Measurements from ENCODE around the gene SLC38A6. TPM values are rescaled to one million over a fixed set of nuclear protein-coding genes. Genes with fewer than 3 reads are reported as not detected.
A peak's percentile ranks its signal among the peaks of the same experiment; 100 is the strongest.

The SLC38A6 gene
- total RNA-seq, 4 donors from 2014 or later, result 2.3 to 57.5 (median 34.8) TPM

DNA sequence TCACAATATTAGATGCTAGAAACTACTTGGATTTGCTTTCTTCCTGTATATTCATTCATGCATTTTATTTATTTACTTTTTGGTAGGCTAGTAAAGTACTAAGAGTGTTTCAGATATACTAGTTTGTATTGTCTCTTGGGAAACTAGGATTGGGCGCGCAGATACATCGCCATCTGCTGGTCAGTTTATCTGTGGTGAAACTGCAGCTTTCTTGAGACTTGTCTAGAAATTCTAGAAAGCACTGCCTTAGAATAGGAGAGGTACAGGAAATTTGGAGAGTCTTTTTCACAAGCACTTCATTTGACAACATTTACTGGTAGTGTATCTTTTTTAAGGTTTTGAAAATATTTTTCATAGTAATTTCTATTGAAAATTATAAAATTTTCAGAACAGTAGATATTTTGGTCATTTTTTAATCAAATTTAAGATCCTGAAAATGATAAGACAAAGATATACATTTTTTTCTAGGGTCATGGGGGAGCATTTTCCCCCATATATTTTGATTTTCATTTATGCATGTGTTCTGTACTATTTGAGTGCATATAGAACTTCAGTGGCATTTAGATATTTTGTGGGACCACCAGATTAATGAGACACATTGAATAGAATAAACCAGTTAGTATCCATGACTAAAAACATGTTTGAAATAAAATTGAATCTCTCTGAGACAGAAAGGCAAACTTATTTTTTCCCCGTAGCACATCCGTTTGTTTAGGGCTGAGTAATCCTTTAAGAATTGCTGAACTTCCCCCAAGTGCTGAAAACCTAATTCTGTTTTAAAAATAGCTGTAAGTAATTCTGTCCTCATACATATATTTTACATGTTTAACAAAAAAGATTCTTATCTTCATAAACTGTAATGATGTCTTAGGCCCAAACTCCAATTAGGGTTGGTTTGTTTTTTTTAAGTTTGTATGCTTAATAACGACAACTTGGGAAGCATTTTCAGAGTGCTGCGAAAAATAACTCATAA, 44.5 kb downstream of the SLC38A6 start:
- no peaks in the 10 kb centered on the region for H3K36me3 ChIP-seq
- TF ChIP-seq, protein P1, sequence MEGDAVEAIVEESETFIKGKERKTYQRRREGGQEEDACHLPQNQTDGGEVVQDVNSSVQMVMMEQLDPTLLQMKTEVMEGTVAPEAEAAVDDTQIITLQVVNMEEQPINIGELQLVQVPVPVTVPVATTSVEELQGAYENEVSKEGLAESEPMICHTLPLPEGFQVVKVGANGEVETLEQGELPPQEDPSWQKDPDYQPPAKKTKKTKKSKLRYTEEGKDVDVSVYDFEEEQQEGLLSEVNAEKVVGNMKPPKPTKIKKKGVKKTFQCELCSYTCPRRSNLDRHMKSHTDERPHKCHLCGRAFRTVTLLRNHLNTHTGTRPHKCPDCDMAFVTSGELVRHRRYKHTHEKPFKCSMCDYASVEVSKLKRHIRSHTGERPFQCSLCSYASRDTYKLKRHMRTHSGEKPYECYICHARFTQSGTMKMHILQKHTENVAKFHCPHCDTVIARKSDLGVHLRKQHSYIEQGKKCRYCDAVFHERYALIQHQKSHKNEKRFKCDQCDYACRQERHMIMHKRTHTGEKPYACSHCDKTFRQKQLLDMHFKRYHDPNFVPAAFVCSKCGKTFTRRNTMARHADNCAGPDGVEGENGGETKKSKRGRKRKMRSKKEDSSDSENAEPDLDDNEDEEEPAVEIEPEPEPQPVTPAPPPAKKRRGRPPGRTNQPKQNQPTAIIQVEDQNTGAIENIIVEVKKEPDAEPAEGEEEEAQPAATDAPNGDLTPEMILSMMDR (IDR thresholded peaks at IDR 0.05), result peak; percentile 67 to 85 (median 78)
- no peak for TF ChIP-seq POLR2A (IDR thresholded peaks at IDR 0.05)
- no peaks in the 10 kb centered on the region for H3K9me3 ChIP-seq
- DNase-seq, result peak; percentile 43 to 50
- H3K27ac ChIP-seq, result no peak overlapping the region
- no peaks in the 10 kb centered on the region for H3K4me1 ChIP-seq
- H3K4me3 ChIP-seq, result no peak overlapping the region
- intact Hi-C loops (cut with DNase I; ENCODE audit: low total_unique reads), result loop anchor here (10.0 kb wide), 1 partner anchor 401 kb away; no protein-coding TSS in a partner anchor
- no peaks in the 10 kb centered on the region for H3K27me3 ChIP-seq

DNA sequence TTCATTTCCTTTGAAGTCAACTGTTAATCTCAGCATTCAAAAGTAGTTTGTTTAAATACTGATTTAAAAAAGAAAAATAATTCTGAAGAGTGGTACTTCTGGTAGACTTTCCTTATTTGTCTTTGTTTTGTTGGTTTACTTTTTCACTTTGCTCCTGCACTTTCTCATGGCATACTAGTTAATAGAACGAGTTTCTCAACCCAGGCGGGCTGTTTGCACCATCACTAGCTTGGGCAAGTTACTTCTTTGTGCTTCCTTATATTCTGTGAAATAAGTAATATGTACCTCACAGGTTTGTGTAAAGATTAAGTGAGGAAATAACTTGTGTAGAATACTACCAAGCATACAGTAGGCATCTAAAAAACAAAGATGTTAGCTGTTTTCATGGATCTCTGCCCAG, 45.5 kb downstream of the SLC38A6 start:
- Histone ChIP-seq H3K4me3 (no peak overlapping the region), H3K27ac (no peak overlapping the region), H3K27me3 (no peaks in the 10 kb centered on the region), H3K9me3 (no peaks in the 10 kb centered on the region), H3K36me3 (no peaks in the 10 kb centered on the region), H3K4me1 (no peaks in the 10 kb centered on the region)
- DNase-seq, result no peak
- TF ChIP-seq, protein P1 (IDR thresholded peaks at IDR 0.05), result no peak
- no peak for TF ChIP-seq POLR2A (IDR thresholded peaks at IDR 0.05)
- intact Hi-C loops (cut with DNase I; ENCODE audit: low total_unique reads), result loop anchor here (10.0 kb wide), 1 partner anchor 402 kb away; no protein-coding TSS in a partner anchor

DNA sequence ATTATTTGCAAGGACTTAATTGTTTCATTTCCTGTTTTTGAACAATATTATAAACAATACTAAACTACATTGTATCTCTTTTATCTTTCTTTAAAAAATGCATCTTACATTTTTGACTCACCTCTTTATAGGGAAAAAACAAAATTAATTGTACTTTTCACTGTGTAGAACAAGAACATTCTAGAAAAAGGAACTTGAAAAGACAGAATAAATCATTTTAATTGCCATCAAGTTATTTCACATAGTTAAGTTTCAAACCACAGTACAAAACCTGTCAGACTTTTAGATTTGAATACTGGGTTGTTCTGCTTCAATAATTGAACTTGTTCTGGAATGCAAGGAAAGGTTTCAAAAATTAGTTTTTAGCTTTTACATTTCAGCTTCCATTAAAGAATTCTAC, 50.0 kb downstream of the SLC38A6 start:
- Histone ChIP-seq H3K27me3 (no peaks in the 10 kb centered on the region), H3K4me1 (no peaks in the 10 kb centered on the region), H3K36me3 (no peaks in the 10 kb centered on the region), H3K27ac (no peak overlapping the region), H3K4me3 (no peak overlapping the region), H3K9me3 (no peaks in the 10 kb centered on the region)
- TF ChIP-seq, protein P1 (IDR thresholded peaks at IDR 0.05), result no peak
- no peak for TF ChIP-seq POLR2A (IDR thresholded peaks at IDR 0.05)
- no peak for DNase-seq
- intact Hi-C loops (cut with DNase I; ENCODE audit: low total_unique reads), result no loop called here

DNA sequence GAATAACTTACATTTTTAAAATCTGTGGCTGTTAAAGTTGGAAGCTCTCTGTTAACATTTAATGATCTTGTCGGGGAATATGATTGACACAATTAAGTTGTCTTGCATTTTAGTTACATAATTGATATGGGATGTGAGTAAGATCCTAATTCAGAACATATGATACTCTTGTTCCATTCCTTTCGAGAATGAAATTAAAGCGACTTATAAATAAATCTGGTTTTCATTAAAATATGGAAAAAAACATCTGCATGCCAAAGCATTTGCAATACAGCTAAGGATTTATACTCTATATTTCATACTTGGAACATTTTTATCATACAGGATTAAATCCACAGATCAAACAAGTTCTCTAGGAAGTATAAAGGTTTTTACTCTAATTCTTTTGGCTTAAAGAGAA, 52.0 kb downstream of the SLC38A6 start:
- Histone ChIP-seq H3K27ac (no peak overlapping the region), H3K36me3 (no peaks in the 10 kb centered on the region), H3K27me3 (no peaks in the 10 kb centered on the region), H3K4me1 (no peaks in the 10 kb centered on the region), H3K4me3 (no peak overlapping the region), H3K9me3 (no peaks in the 10 kb centered on the region)
- no peak for DNase-seq
- intact Hi-C loops (cut with DNase I; ENCODE audit: low total_unique reads), result no loop called here
- TF ChIP-seq, protein P1 (IDR thresholded peaks at IDR 0.05), result no peak
- no peak for TF ChIP-seq POLR2A (IDR thresholded peaks at IDR 0.05)

DNA sequence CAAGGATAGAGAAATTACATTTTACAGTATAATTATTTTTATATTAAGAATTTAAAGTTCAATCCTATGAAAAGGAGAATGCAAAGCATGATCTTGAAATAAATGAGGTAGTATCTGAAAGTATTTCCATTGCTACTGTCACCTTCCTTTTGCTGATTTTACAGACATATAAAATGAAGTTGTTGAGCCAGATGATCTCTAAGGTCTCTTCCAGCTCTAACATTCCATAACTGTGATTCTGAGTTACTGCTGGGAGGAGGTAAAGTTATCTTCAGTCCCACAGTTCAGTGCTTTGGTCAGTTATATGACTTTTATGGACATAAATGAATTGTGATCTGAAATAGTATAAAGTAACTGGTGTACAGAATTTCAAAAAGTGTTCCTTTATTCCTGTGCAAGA, 52.8 kb downstream of the SLC38A6 start:
- H3K27me3 ChIP-seq, result no peaks in the 10 kb centered on the region
- no peak overlapping the region for H3K27ac ChIP-seq
- H3K9me3 ChIP-seq, result no peaks in the 10 kb centered on the region
- DNase-seq, result no peak
- intact Hi-C loops (cut with DNase I; ENCODE audit: low total_unique reads), result no loop called here
- H3K4me3 ChIP-seq, result no peak overlapping the region
- TF ChIP-seq POLR2A (IDR thresholded peaks at IDR 0.05), result no peak
- TF ChIP-seq, protein P1 (IDR thresholded peaks at IDR 0.05), result no peak
- H3K36me3 ChIP-seq, result no peaks in the 10 kb centered on the region
- H3K4me1 ChIP-seq, result no peaks in the 10 kb centered on the region
